ENCODE results near the gene SMIM1. TPM values are rescaled to one million over a fixed set of nuclear protein-coding genes. Genes with fewer than 3 reads are reported as not detected.
A peak's percentile ranks its signal among the peaks of the same experiment; 100 is the strongest.

The SMIM1 gene
- total and polyA plus RNA-seq, 2 experiments from 2014 or later: 3.2 to 7.2 TPM

GRCh38 chr1:3753656-3754454 lies 18.7 kb upstream of the SMIM1 start:
- Histone ChIP-seq H3K9me2 (ENCODE audit: insufficient read depth) (no peaks in the 10 kb centered on the region), H2AFZ (no peak overlapping the region), H3K4me2 (no peak overlapping the region), H3F3A (replicated peaks; ENCODE audit: low read depth) (no peaks in the 10 kb centered on the region), H3K27me3 (ENCODE audit: insufficient read depth) (no peaks in the 10 kb centered on the region), H3K36me3 (ENCODE audit: insufficient read depth) (no peaks in the 10 kb centered on the region), H3K79me2 (replicated peaks; ENCODE audit: insufficient read depth) (no peaks in the 10 kb centered on the region), H3K4me3 (no peak overlapping the region), H3K4me1 (ENCODE audit: insufficient read depth) (no peaks in the 10 kb centered on the region), H4K20me1 (replicated peaks; ENCODE audit: insufficient read depth) (no peaks in the 10 kb centered on the region), H3K27ac (ENCODE audit: low read depth) (no peak overlapping the region)
- TF ChIP-seq JUNB (IDR thresholded peaks at IDR 0.05; ENCODE audit: unreplicated experiment) (no peak), ZNF462 (CRISPR knock-in tag; IDR thresholded peaks at IDR 0.05) (no peak), ZNF114 (CRISPR knock-in tag; IDR thresholded peaks at IDR 0.05) (no peak)
- no peak for ATAC-seq
- H3K27me3 Mint-ChIP-seq (ENCODE audit: insufficient read depth, low read depth, poor library complexity): peaks cover 13% of the 10 kb centered on the region
- H3K4me3 Mint-ChIP-seq: no peak overlapping the region
- DNase-seq (ENCODE audit: low spot score): no peak
- no peak overlapping the region for H3K27ac Mint-ChIP-seq
- H3K36me3 Mint-ChIP-seq (ENCODE audit: low read depth): no peaks in the 10 kb centered on the region
- no peaks in the 10 kb centered on the region for H3K4me1 Mint-ChIP-seq
- H3K9me3 Mint-ChIP-seq: no peaks in the 10 kb centered on the region

GRCh38 chr1:3756394-3756793 lies 16.2 kb upstream of the SMIM1 start:
- H3K27me3 Mint-ChIP-seq (ENCODE audit: insufficient read depth, low read depth, poor library complexity): peaks cover 8% of the 10 kb centered on the region
- TF ChIP-seq EZH2 (IDR thresholded peaks at IDR 0.05; ENCODE audit: low read depth, unreplicated experiment): no peak
- H2AFZ ChIP-seq: peak overlapping the region; percentile 47; the same call in 1 of the 2 replicates

More at GRCh38 chr1:3756394-3756793, 16.2 kb upstream of the SMIM1 start:
- H3K4me2 ChIP-seq: no peak overlapping the region
- no peaks in the 10 kb centered on the region for H3K27me3 ChIP-seq (ENCODE audit: insufficient read depth)
- no peaks in the 10 kb centered on the region for H4K20me1 ChIP-seq (replicated peaks; ENCODE audit: insufficient read depth)
- Mint-ChIP-seq H3K4me1 (peaks cover 1% of the 10 kb centered on the region; the same call in 1 of the 3 replicates), H3K4me3 (no peak overlapping the region), H3K9me3 (no peaks in the 10 kb centered on the region), H3K27ac (no peak overlapping the region), H3K36me3 (ENCODE audit: low read depth) (no peaks in the 10 kb centered on the region)
- no peaks in the 10 kb centered on the region for H3F3A ChIP-seq (replicated peaks; ENCODE audit: low read depth)
- H3K79me2 ChIP-seq (replicated peaks; ENCODE audit: insufficient read depth): no peaks in the 10 kb centered on the region
- ATAC-seq (no peak), DNase-seq (ENCODE audit: low spot score) (no peak)
- no peaks in the 10 kb centered on the region for H3K4me1 ChIP-seq (ENCODE audit: insufficient read depth)
- H3K36me3 ChIP-seq (ENCODE audit: insufficient read depth): no peaks in the 10 kb centered on the region
- no peak overlapping the region for H3K4me3 ChIP-seq
- no peaks in the 10 kb centered on the region for H3K9me2 ChIP-seq (ENCODE audit: insufficient read depth)
- no peak overlapping the region for H3K27ac ChIP-seq (ENCODE audit: low read depth)

Data from GM23338 (cell line).